K562 (cell line): ENCODE measurements around the gene CT45A9. TPM values are rescaled to one million over a fixed set of nuclear protein-coding genes. Genes with fewer than 3 reads are reported as not detected.
"Not testable (repeated sequence)": the region's sequence is repeated elsewhere in the genome, so short reads cannot be mapped to it uniquely, and the experiment has no call there.

Experiments
- ATAC-seq: fragments of 200-7000 bp; cut with Tn5 transposase; 3 replicates; pipeline ENCODE4 v1.9.1; 2020; ENCODE audit warnings: moderate library complexity
- BruUV-seq: library from RNA; stranded (reverse); fragments of 400-500 nt; replicated peaks from 2 replicates; lab custom pipeline; 2021; lab: Mats Ljungman, UMichigan
- CTCF ChIA-PET: fragments of 300-600 bp; formaldehyde crosslinking; extraction: SDS; loops from one replicate; lab custom pipeline; 2021; ENCODE audit warnings: low intra/inter-chr PET ratio; lab: Yijun Ruan, JAX
- POLR2A ChIA-PET: fragments of 300-600, 350-650 bp; sonication (Branson Sonifier 250); formaldehyde crosslinking; extraction: SDS; loops from one replicate; lab custom pipeline; 2021; ENCODE audit warnings: antibody characterized with exemption, inconsistent platforms; lab: Yijun Ruan, JAX
- DNase-seq, 4 experiments: peaks; one replicate each; pipeline versions ENCODE4 v3.0.0 to v3.0.0-alpha.2; 2011 to 2018; ENCODE audit warnings: low spot score in 3 of 4, mixed read lengths in 3 of 4; ENCODE audit errors: extremely low read depth in 1 of 4
- FAIRE-seq: peaks from 2 replicates; lab custom pipeline; 2011; peaks lifted over from hg19 to GRCh38; lab: Jason Lieb, UNC
- H2AFZ ChIP-seq: 2 replicates; pipeline ENCODE4 v1.6.0; 2011; ENCODE audit warnings: low read depth, low read length, control low read depth, inconsistent platforms
- H3K27ac ChIP-seq: fragments of 200-600 bp; 3 replicates; pipeline ENCODE4 v1.8.0; 2011; ENCODE audit warnings: low read depth, mild to moderate bottlenecking, control low read depth, inconsistent platforms, low read length, moderate library complexity, mixed read lengths; ENCODE audit errors: extremely low read depth
- H3K27me3 ChIP-seq, 2 experiments: fragments of 300-600 bp in 1 of 2; 2 replicates in 1 of 2; 3 replicates in 1 of 2; pipeline versions ENCODE4 v1.6.0 to v1.8.0; 2011; ENCODE audit warnings: inconsistent platforms in 2 of 2, low read length in 2 of 2, mild to moderate bottlenecking in 1 of 2, mixed read lengths in 1 of 2, moderate library complexity in 1 of 2; ENCODE audit not compliant: control insufficient read depth in 2 of 2, insufficient read depth in 2 of 2
- H3K36me3 ChIP-seq: fragments of 300-600 bp; 3 replicates; pipeline ENCODE4 v1.8.0; 2011; ENCODE audit warnings: mild to moderate bottlenecking, low read length, inconsistent platforms; ENCODE audit not compliant: control insufficient read depth, insufficient read depth
- H3K4me1 ChIP-seq, 2 experiments: fragments of 200-600 bp in 1 of 2; replicated peaks in 1 of 2; 2 replicates in 1 of 2; 3 replicates in 1 of 2; pipeline versions ENCODE4 v1.5.1 to v1.8.0; 2011; ENCODE audit warnings: inconsistent platforms in 2 of 2, low read length in 2 of 2, mild to moderate bottlenecking in 1 of 2, mixed read lengths in 1 of 2, moderate library complexity in 1 of 2; ENCODE audit not compliant: control insufficient read depth in 2 of 2, insufficient read depth in 2 of 2
- H3K4me2 ChIP-seq: 2 replicates; pipeline ENCODE4 v1.6.1; 2011; ENCODE audit warnings: low read length, control low read depth, inconsistent platforms, mixed read lengths; ENCODE audit not compliant: insufficient read depth
- H3K4me3 ChIP-seq: fragments of 200-600 bp; sonication (generic), shearing (Covaris generic); 2 replicates; pipeline ENCODE4 v1.5.1; 2016; ENCODE audit warnings: control low read depth, inconsistent platforms
- H3K79me2 ChIP-seq: fragments of 200-600 bp; 3 replicates; pipeline ENCODE4 v1.8.0; 2011; ENCODE audit warnings: low read length, inconsistent platforms; ENCODE audit not compliant: control insufficient read depth, insufficient read depth
- H3K9ac ChIP-seq, 2 experiments: 2 replicates each; pipeline versions ENCODE4 v1.6.0 to v1.6.1; 2011; ENCODE audit warnings: low read depth in 2 of 2, low read length in 2 of 2, control low read depth in 1 of 2, inconsistent platforms in 1 of 2, mild to moderate bottlenecking in 1 of 2, mixed read lengths in 1 of 2; ENCODE audit not compliant: insufficient read depth in 1 of 2
- H3K9me1 ChIP-seq: one replicate; pipeline ENCODE4 v1.6.0; 2011; ENCODE audit warnings: inconsistent platforms, mild to moderate bottlenecking, low read length, moderate library complexity; ENCODE audit not compliant: control insufficient read depth, insufficient read depth
- H3K9me3 ChIP-seq: replicated peaks from 2 replicates; pipeline ENCODE4 v1.5.1; 2011; ENCODE audit warnings: low read depth, low read length, inconsistent platforms; ENCODE audit not compliant: control insufficient read depth, insufficient read depth
- H4K20me1 ChIP-seq: replicated peaks from 2 replicates; pipeline ENCODE4 v1.6.1; 2011; ENCODE audit warnings: low read length, inconsistent platforms, mixed read lengths; ENCODE audit not compliant: control insufficient read depth, insufficient read depth
- WGBS: fragments of 100-300 bp; shearing (Covaris generic); methylation state at CpG from one replicate; pipeline ENCODE4 v1.1.6; 2016; ENCODE audit warnings: low coverage, mixed read lengths; ENCODE audit not compliant: insufficient coverage; ENCODE audit errors: missing lambda C conversion rate; 5-methylcytosine and 5-hydroxymethylcytosine counted together
- in situ Hi-C: fragments of 300-500 bp; cut with MboI; formaldehyde crosslinking; loops from 4 replicates; pipeline ENCODE4 v1.15.0; 2018; ENCODE audit warnings: inconsistent platforms, mixed read lengths
- intact Hi-C: fragments of 100-400 bp; cut with micrococcal nuclease; formaldehyde crosslinking; loops from 2 replicates; pipeline ENCODE4 v1.14.2; 2022
- polyA plus RNA-seq, 8 experiments: library from polyadenylated mRNA; depleted of rRNA in 4 of 8; stranded (reverse) in 5 of 8; unstranded in 3 of 8; fragments of >200 nt; fragmentation: Nextera tagmentation in 2 of 8; fragmentation: Illumina TruSeq in 1 of 8; extraction: Ambion mirVana in 2 of 8; extraction: Trizol in 1 of 8; gene quantifications; 2 replicates each; pipeline versions ENCODE4 v1.2.1 to v1.2.3, GENCODE V29; 2011 to 2014; ENCODE audit warnings: inconsistent platforms in 1 of 8, missing spikeins in 1 of 8
- total RNA-seq, 7 experiments: library from RNA; depleted of rRNA in 6 of 7; stranded (reverse); fragments of >200 nt in 6 of 7; fragmentation: Illumina TruSeq in 2 of 7; extraction: Trizol in 2 of 7; gene quantifications; 2 replicates each; pipeline versions ENCODE4 v1.2.1 to v1.2.3, GENCODE V29; 2011 to 2021; ENCODE audit warnings: low replicate concordance in 1 of 7

Gene CT45A9
- total and polyA plus RNA-seq, 9 of the 15 experiments (the other 6 are each of a cell fraction or from before 2014, with no cell fraction given), result 6.5 to 27.7 (median 9.6) TPM; not detected in 4

DNA sequence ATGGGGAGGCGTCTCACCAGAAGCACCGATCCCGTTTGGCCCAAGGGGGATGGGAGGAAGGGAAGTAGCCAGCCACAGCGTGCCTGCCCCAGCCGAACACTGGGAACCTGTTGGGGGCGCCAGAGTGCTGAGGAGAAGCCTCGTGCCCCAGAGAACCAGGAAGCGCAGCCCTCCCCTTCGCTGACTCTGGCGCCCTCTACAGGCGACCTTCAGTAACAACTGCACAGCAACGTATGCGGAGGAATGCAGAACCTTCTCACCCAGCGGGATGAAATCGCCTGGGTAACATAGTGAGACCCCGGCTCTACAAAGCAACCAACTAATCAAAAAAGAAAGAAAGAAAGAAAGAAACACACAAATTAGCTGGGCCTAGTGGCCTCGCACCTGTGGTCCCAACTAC, 34.4 kb downstream of the CT45A9 start, which contains the start of gene CT45A7:
TSS of gene CT45A7 (minus strand) at position 101 of the 400 bp plus-strand sequence. CDS start 3,747 bp downstream, outside the sequence.
- H3K9ac ChIP-seq, H3K79me2 ChIP-seq, BruUV-seq, H3K9me3 ChIP-seq, H3K4me1 ChIP-seq, H3K4me3 ChIP-seq, FAIRE-seq, H3K27me3 ChIP-seq, H2AFZ ChIP-seq, ATAC-seq, intact Hi-C loops, DNase-seq, H3K36me3 ChIP-seq, H3K9me1 ChIP-seq, H3K4me2 ChIP-seq, H3K27ac ChIP-seq, in situ Hi-C loops, H4K20me1 ChIP-seq, POLR2A ChIA-PET, CTCF ChIA-PET: not testable (repeated sequence)
- WGBS, result no CpG with 5 or more reads among the region's 17 CpGs

GRCh38 chrX:135819912-135820311, 51.7 kb downstream of the CT45A9 start, which contains the start of gene CT45A2:
CT45A2 (minus strand) TSS chrX:135820012; CDS start chrX:135816265, 3,747 bp downstream.
- not testable (repeated sequence) for FAIRE-seq, H3K9me1 ChIP-seq

More at GRCh38 chrX:135819912-135820311, 51.7 kb downstream of the CT45A9 start, which contains the start of gene CT45A2:
- WGBS, result no CpG with 5 or more reads among the region's 17 CpGs
- in situ Hi-C loops, H3K79me2 ChIP-seq, H3K9ac ChIP-seq, H2AFZ ChIP-seq, H4K20me1 ChIP-seq, intact Hi-C loops, H3K9me3 ChIP-seq, DNase-seq, H3K4me1 ChIP-seq, POLR2A ChIA-PET, H3K27me3 ChIP-seq, H3K27ac ChIP-seq, H3K4me3 ChIP-seq, H3K36me3 ChIP-seq, ATAC-seq, H3K4me2 ChIP-seq, CTCF ChIA-PET, BruUV-seq: not testable (repeated sequence)

Other genes starting within 250 kb of the CT45A9 start
Only the 7 nearest of the 11 such genes appear.
- gene CT45A5, start 86.3 kb downstream of the CT45A9 start, total RNA-seq (2014; rRNA removed), result 8.4 and 13.0 TPM in 2 replicates
- 6.7 and 8.5 TPM in 2 replicates for gene CT45A5, start 86.3 kb downstream of the CT45A9 start, total RNA-seq (2014; rRNA removed; fragmentation: Illumina TruSeq; extraction: Trizol)
- 4.1 and 5.2 TPM in 2 replicates for gene CT45A5, start 86.3 kb downstream of the CT45A9 start, total RNA-seq (2015; rRNA removed; fragmentation: Illumina TruSeq; extraction: Trizol)
- gene CT45A5, start 86.3 kb downstream of the CT45A9 start, total RNA-seq (2021), result 8.8 and 9.4 TPM in 2 replicates
- gene CT45A5, start 86.3 kb downstream of the CT45A9 start, polyA plus RNA-seq (2011; rRNA removed), result 5.4 and 6.7 TPM in 2 replicates
- gene CT45A5, start 86.3 kb downstream of the CT45A9 start, polyA plus RNA-seq (2014; fragmentation: Illumina TruSeq; extraction: Trizol), result 3.8 and 4.8 TPM in 2 replicates
- gene CT45A5, start 86.3 kb downstream of the CT45A9 start, polyA plus RNA-seq (2014; fragmentation: Nextera tagmentation; extraction: Ambion mirVana), result 1 to 10 TPM; 3.9 to 4.6 TPM
- gene CT45A5, start 86.3 kb downstream of the CT45A9 start, polyA plus RNA-seq (2014; rRNA removed), result 4.5 and 5.6 TPM in 2 replicates
- not detected in 2 replicates for gene CT45A6, start 69.0 kb downstream of the CT45A9 start, total RNA-seq (2014; rRNA removed)
- gene CT45A6, start 69.0 kb downstream of the CT45A9 start, total RNA-seq (2014; rRNA removed; fragmentation: Illumina TruSeq; extraction: Trizol), result not detected in 2 replicates
- not detected in 2 replicates for gene CT45A6, start 69.0 kb downstream of the CT45A9 start, total RNA-seq (2015; rRNA removed; fragmentation: Illumina TruSeq; extraction: Trizol)
- gene CT45A6, start 69.0 kb downstream of the CT45A9 start, total RNA-seq (2021), result not detected in 2 replicates
- gene CT45A6, start 69.0 kb downstream of the CT45A9 start, polyA plus RNA-seq (2011; rRNA removed), result not detected in 2 replicates
- gene CT45A6, start 69.0 kb downstream of the CT45A9 start, polyA plus RNA-seq (2014; fragmentation: Illumina TruSeq; extraction: Trizol), result not detected in 2 replicates
- not detected for gene CT45A6, start 69.0 kb downstream of the CT45A9 start, polyA plus RNA-seq (2014; fragmentation: Nextera tagmentation; extraction: Ambion mirVana)
- not detected in 2 replicates for gene CT45A6, start 69.0 kb downstream of the CT45A9 start, polyA plus RNA-seq (2014; rRNA removed)
- gene CT45A2, start 51.8 kb downstream of the CT45A9 start, total RNA-seq (2014; rRNA removed), result 4.7 and 10.2 TPM in 2 replicates
- gene CT45A2, start 51.8 kb downstream of the CT45A9 start, total RNA-seq (2014; rRNA removed; fragmentation: Illumina TruSeq; extraction: Trizol), result 34.3 and 35.3 TPM in 2 replicates
- gene CT45A2, start 51.8 kb downstream of the CT45A9 start, total RNA-seq (2015; rRNA removed; fragmentation: Illumina TruSeq; extraction: Trizol), result 19.2 and 21.4 TPM in 2 replicates
- gene CT45A2, start 51.8 kb downstream of the CT45A9 start, total RNA-seq (2021), result 7.6 and 8.1 TPM in 2 replicates
- gene CT45A2, start 51.8 kb downstream of the CT45A9 start, polyA plus RNA-seq (2011; rRNA removed), result 11.1 and 21.5 TPM in 2 replicates
- 8.6 and 13.3 TPM in 2 replicates for gene CT45A2, start 51.8 kb downstream of the CT45A9 start, polyA plus RNA-seq (2014; fragmentation: Illumina TruSeq; extraction: Trizol)
- gene CT45A2, start 51.8 kb downstream of the CT45A9 start, polyA plus RNA-seq (2014; fragmentation: Nextera tagmentation; extraction: Ambion mirVana), result 10 to 100 TPM in 1 of 2 experiments, 1 to 10 TPM in 1; 9.7 to 12.5 TPM
- gene CT45A2, start 51.8 kb downstream of the CT45A9 start, polyA plus RNA-seq (2014; rRNA removed), result 14.0 and 15.0 TPM in 2 replicates
- not detected in 2 replicates for gene CT45A7, start 34.5 kb downstream of the CT45A9 start, total RNA-seq (2014; rRNA removed)
- not detected in 2 replicates for gene CT45A7, start 34.5 kb downstream of the CT45A9 start, total RNA-seq (2014; rRNA removed; fragmentation: Illumina TruSeq; extraction: Trizol)
- gene CT45A7, start 34.5 kb downstream of the CT45A9 start, total RNA-seq (2015; rRNA removed; fragmentation: Illumina TruSeq; extraction: Trizol), result not detected in 2 replicates
- 0.44 TPM in 1 of 2 replicates, not detected in the other for gene CT45A7, start 34.5 kb downstream of the CT45A9 start, total RNA-seq (2021)
- not detected in 2 replicates for gene CT45A7, start 34.5 kb downstream of the CT45A9 start, polyA plus RNA-seq (2011; rRNA removed)
- not detected in 2 replicates for gene CT45A7, start 34.5 kb downstream of the CT45A9 start, polyA plus RNA-seq (2014; fragmentation: Illumina TruSeq; extraction: Trizol)
- gene CT45A7, start 34.5 kb downstream of the CT45A9 start, polyA plus RNA-seq (2014; fragmentation: Nextera tagmentation; extraction: Ambion mirVana), result not detected
- not detected in 2 replicates for gene CT45A7, start 34.5 kb downstream of the CT45A9 start, polyA plus RNA-seq (2014; rRNA removed)
- 6.7 and 9.8 TPM in 2 replicates for gene CT45A8, start 17.3 kb downstream of the CT45A9 start, total RNA-seq (2014; rRNA removed)
- gene CT45A8, start 17.3 kb downstream of the CT45A9 start, total RNA-seq (2014; rRNA removed; fragmentation: Illumina TruSeq; extraction: Trizol), result 6.5 and 6.6 TPM in 2 replicates
- gene CT45A8, start 17.3 kb downstream of the CT45A9 start, total RNA-seq (2015; rRNA removed; fragmentation: Illumina TruSeq; extraction: Trizol), result not detected in 2 replicates
- 27.7 and 30.0 TPM in 2 replicates for gene CT45A8, start 17.3 kb downstream of the CT45A9 start, total RNA-seq (2021)
- gene CT45A8, start 17.3 kb downstream of the CT45A9 start, polyA plus RNA-seq (2011; rRNA removed), result not detected in 2 replicates
- gene CT45A8, start 17.3 kb downstream of the CT45A9 start, polyA plus RNA-seq (2014; fragmentation: Illumina TruSeq; extraction: Trizol), result not detected in 2 replicates
- gene CT45A8, start 17.3 kb downstream of the CT45A9 start, polyA plus RNA-seq (2014; fragmentation: Nextera tagmentation; extraction: Ambion mirVana), result 10 to 100 TPM in 1 of 2 experiments, 1 to 10 TPM in 1; 9.6 to 10.9 TPM
- not detected in 2 replicates for gene CT45A8, start 17.3 kb downstream of the CT45A9 start, polyA plus RNA-seq (2014; rRNA removed)
- gene CT45A10, start 21.6 kb upstream of the CT45A9 start, total RNA-seq (2014; rRNA removed), result 75.2 and 78.1 TPM in 2 replicates
- gene CT45A10, start 21.6 kb upstream of the CT45A9 start, total RNA-seq (2014; rRNA removed; fragmentation: Illumina TruSeq; extraction: Trizol), result 175 and 188 TPM in 2 replicates
- gene CT45A10, start 21.6 kb upstream of the CT45A9 start, total RNA-seq (2015; rRNA removed; fragmentation: Illumina TruSeq; extraction: Trizol), result 102 and 109 TPM in 2 replicates
- gene CT45A10, start 21.6 kb upstream of the CT45A9 start, total RNA-seq (2021), result 107 and 108 TPM in 2 replicates
- gene CT45A10, start 21.6 kb upstream of the CT45A9 start, polyA plus RNA-seq (2011; rRNA removed), result 60.7 and 80.9 TPM in 2 replicates
- 79.4 and 91.9 TPM in 2 replicates for gene CT45A10, start 21.6 kb upstream of the CT45A9 start, polyA plus RNA-seq (2014; fragmentation: Illumina TruSeq; extraction: Trizol)
- gene CT45A10, start 21.6 kb upstream of the CT45A9 start, polyA plus RNA-seq (2014; fragmentation: Nextera tagmentation; extraction: Ambion mirVana), result 100 to 1,000 TPM; 114 to 118 TPM
- gene CT45A10, start 21.6 kb upstream of the CT45A9 start, polyA plus RNA-seq (2014; rRNA removed), result 70.2 and 83.0 TPM in 2 replicates
- 18.3 and 21.2 TPM in 2 replicates for gene SAGE1, start 21.9 kb upstream of the CT45A9 start, total RNA-seq (2014; rRNA removed)
- gene SAGE1, start 21.9 kb upstream of the CT45A9 start, total RNA-seq (2014; rRNA removed; fragmentation: Illumina TruSeq; extraction: Trizol), result 28.6 and 31.6 TPM in 2 replicates
- gene SAGE1, start 21.9 kb upstream of the CT45A9 start, total RNA-seq (2015; rRNA removed; fragmentation: Illumina TruSeq; extraction: Trizol), result 27.2 and 29.7 TPM in 2 replicates
- gene SAGE1, start 21.9 kb upstream of the CT45A9 start, total RNA-seq (2021), result 22.8 and 22.9 TPM in 2 replicates
- gene SAGE1, start 21.9 kb upstream of the CT45A9 start, polyA plus RNA-seq (2011; rRNA removed), result 74.7 and 79.2 TPM in 2 replicates
- gene SAGE1, start 21.9 kb upstream of the CT45A9 start, polyA plus RNA-seq (2014; fragmentation: Illumina TruSeq; extraction: Trizol), result 28.9 and 32.5 TPM in 2 replicates
- gene SAGE1, start 21.9 kb upstream of the CT45A9 start, polyA plus RNA-seq (2014; fragmentation: Nextera tagmentation; extraction: Ambion mirVana), result 10 to 100 TPM; 14.6 to 29.3 TPM
- gene SAGE1, start 21.9 kb upstream of the CT45A9 start, polyA plus RNA-seq (2014; rRNA removed), result 35.6 and 35.9 TPM in 2 replicates